Occipital lobe (tissue), 2 donors: ENCODE data around the gene PSMD10. TPM values are rescaled to one million over a fixed set of nuclear protein-coding genes. Genes with fewer than 3 reads are reported as not detected.

Source experiments
- DNase-seq: peaks from one replicate; lab custom pipeline; 2025; lab: John Stamatoyannopoulos, UW
- total RNA-seq: library from RNA; depleted of rRNA; stranded (reverse); fragments of >200 nt; gene quantifications from one replicate; pipeline ENCODE4 v1.2.3, GENCODE V29; 2014

PSMD10 gene
- 78.8 TPM for total RNA-seq

GRCh38 chrX:108091264-108091877 lies at the start of gene PSMD10, which contains the start of gene ATG4A:
TSS of gene PSMD10 (minus strand) at chrX:108091542. CDS start at chrX:108091520, 22 bp downstream.
TSS of gene ATG4A (plus strand) at chrX:108091778. CDS start at chrX:108091827, 49 bp downstream.
- peak; percentile 92 for DNase-seq

- no peak for DNase-seq
These were observed 47.7 kb upstream of the PSMD10 start for GRCh38 chrX:108138814-108139702.

- no peak for DNase-seq
These were observed 43.4 kb upstream of the PSMD10 start for GRCh38 chrX:108134724-108135123.

- DNase-seq: no peak
These were observed 41.5 kb upstream of the PSMD10 start for GRCh38 chrX:108132876-108133275.

GRCh38 chrX:108132034-108132433 lies 40.7 kb upstream of the PSMD10 start:
- no peak for DNase-seq

GRCh38 chrX:108131471-108131870 lies 40.1 kb upstream of the PSMD10 start:
- DNase-seq: no peak

GRCh38 chrX:108130889-108131288 lies 39.5 kb upstream of the PSMD10 start:
- no peak for DNase-seq

GRCh38 chrX:108127152-108127551 lies 35.8 kb upstream of the PSMD10 start:
- DNase-seq: no peak

- DNase-seq: no peak
These were observed 35.3 kb upstream of the PSMD10 start for GRCh38 chrX:108126661-108127060.

- DNase-seq: no peak
These were observed 32.4 kb upstream of the PSMD10 start for GRCh38 chrX:108123591-108124366.

GRCh38 chrX:108122748-108123147 lies 31.4 kb upstream of the PSMD10 start:
- no peak for DNase-seq

- no peak for DNase-seq
These were observed 29.9 kb upstream of the PSMD10 start for GRCh38 chrX:108121291-108121690.

GRCh38 chrX:108117988-108118387 lies 26.6 kb upstream of the PSMD10 start:
- no peak for DNase-seq

- no peak for DNase-seq
These were observed 23.2 kb upstream of the PSMD10 start for GRCh38 chrX:108114541-108114940.

- DNase-seq: no peak
These were observed 14.1 kb upstream of the PSMD10 start for GRCh38 chrX:108105473-108105872.

- DNase-seq: no peak
These were observed 6.0 kb upstream of the PSMD10 start for GRCh38 chrX:108097380-108097779.

- DNase-seq: peak; percentile 15
These were observed 543 bp upstream of the PSMD10 start for GRCh38 chrX:108091878-108092291.

- no peak for DNase-seq
These were observed 665 bp downstream of the PSMD10 start for GRCh38 chrX:108090491-108091263.

GRCh38 chrX:108088511-108088910 lies 2.8 kb downstream of the PSMD10 start:
- DNase-seq: no peak

GRCh38 chrX:108087792-108088191 lies 3.5 kb downstream of the PSMD10 start:
- no peak for DNase-seq

- no peak for DNase-seq
These were observed 10.2 kb downstream of the PSMD10 start for GRCh38 chrX:108081110-108081509.
